GM19193 (cell line): Measurements from ENCODE around the gene ACTN2.

Experiments used
- POLR2A ChIP-seq: IDR thresholded peaks from 4 replicates; pipeline ENCODE4 v1.6.1; 2011; ENCODE audit not compliant: insufficient read depth, insufficient read length; ENCODE audit errors: extremely low read depth

Gene ACTN2

DNA sequence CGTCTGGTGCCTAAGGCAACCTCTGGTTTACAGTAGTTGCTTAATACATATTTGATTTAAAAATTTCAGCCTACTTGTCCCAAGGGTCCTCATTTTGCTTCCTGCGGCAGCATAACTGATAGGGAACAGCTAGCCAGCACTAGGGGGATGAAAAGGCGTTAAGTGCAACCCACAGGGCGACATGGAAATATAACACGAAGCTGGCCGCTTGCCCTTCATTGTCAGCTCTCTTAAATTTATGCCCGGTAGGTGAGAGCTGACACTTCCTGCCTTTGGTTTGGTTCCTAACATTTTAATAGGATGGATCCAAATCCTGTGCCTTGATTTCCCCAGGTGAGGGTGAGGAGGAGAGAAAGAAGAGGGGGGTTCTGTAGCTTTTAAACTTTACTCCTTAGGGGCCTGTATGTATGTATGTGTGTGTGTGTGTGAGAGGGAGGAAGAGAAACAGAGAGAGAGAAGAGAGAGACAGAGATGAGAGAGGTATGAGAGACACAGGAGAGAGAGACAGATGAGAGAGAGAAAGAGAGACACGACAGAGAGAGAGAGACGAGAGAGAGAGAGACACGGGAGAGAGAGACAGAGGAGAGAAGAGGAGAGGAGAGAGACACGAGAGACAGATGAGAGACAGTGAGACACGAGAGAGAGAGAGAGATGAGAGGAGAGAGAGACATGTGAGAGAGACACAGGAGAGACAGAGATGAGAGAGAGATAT lies 938 bp upstream of the ACTN2 start:
- no peak for TF ChIP-seq POLR2A

DNA sequence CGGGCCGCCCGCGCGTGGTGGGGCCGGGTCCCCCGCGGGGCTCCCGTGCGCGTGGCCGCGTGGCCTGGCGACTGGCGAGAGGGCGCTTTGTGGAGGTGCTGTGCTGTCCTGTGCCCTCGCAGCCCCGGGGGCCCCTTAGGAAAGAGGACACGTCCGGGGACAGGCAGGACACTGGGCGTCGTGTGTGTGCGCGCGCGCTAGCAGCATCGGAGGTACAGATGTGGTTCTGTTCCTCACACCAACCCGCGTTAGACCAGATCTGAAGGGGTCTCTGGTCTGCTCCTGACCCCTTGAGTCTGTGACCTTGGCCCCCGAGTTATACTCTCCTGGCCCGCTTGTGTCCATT lies 489 bp downstream of the ACTN2 start:
- no peak for TF ChIP-seq POLR2A

DNA sequence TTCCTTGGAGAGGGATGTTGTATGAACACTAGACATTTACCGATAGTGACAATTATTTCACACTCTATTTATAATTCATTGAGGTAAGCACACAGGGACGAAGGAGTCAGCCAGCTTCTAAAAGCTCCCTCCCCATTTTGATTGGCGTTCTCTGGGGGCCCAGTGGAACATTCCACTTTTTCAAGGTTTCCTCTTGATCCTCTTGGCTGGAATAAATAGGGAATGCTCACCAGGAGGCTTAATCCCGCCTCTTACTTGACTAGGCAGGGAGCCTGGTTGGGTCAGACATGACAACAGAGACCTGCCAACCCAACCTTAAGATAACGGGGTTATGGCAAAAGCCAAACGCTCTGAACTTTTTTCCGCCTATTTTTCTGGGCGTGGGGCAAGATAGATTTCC lies 974 bp downstream of the ACTN2 start:
- no peak for TF ChIP-seq POLR2A

DNA sequence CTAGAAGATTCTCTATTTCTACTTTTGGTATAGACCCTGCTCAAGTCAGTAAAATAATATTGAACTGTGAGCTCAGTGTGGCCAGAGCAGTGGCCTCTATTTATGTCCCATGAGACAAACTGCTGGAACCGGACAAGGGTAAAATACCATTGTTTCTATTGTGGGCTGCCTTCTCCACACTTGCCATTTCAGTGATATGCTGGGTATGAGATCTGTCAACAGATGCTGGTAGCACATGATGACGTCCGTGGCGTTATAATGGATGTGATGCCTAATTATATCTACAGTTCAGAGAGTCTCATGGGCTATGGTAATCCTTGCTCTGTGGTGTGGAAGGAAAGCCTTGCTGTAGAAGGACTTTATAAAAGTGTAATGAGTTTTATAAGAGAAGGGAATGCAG lies 2.4 kb downstream of the ACTN2 start:
- TF ChIP-seq POLR2A, result no peak

DNA sequence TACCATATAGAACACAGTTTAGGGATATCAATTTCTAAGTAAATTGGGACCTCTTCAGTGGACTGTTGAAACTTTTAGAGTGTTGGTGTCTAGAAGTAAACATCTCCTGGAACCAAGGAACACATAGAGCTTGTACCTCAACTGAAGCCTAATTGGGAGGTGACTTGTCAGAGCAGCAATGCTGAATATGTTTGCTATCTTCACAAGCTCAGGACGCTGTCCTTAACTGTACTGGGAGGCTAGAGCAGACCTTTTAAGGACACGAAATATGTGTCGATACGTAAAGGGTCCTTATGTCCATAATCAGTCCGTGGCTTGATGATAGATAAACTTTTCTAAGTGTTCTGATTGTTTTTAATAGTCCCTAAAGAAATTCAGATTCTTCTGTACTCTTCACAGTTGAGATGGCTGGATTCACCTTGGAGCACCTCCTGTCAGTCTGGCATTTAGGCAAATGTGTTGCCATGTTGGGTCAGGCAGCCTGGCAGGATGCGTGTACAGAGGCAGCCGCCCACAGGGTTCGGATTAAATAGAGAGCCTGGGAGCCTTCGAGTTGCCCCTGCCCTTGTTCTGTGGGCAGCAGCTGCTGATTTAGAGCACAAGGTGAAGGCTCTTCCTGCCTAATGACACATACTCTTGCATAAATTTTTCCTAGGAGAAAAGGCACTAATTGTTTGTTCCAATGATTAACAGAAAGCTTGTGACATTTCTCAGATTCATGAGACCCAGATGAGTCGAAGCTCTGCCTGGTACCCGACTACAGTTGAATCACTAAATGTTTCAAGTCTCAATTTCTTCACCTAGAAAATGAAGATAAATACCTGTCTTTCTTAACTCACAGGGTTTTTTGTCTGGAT lies 3.6 kb downstream of the ACTN2 start:
- no peak for TF ChIP-seq POLR2A

DNA sequence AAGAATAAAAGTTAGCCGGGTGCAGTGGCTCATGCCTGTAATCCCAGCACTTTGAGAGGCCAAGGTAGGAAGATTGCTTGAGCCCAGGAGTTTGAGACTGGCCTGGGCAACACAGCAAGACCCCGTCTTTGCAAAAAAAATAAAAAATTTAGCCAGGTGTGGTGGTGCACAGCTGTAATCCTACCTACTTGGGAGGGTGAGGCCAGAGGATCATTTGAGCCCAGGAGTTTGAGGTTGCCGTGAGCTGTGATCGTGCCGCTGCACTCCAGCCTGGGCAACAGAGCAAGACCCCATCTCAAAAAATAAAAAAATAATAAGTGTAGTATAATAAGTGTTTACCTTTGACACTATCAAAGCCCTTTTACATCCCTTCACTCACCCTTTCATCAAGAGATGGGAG lies 5.0 kb downstream of the ACTN2 start:
- TF ChIP-seq POLR2A, result no peak

DNA sequence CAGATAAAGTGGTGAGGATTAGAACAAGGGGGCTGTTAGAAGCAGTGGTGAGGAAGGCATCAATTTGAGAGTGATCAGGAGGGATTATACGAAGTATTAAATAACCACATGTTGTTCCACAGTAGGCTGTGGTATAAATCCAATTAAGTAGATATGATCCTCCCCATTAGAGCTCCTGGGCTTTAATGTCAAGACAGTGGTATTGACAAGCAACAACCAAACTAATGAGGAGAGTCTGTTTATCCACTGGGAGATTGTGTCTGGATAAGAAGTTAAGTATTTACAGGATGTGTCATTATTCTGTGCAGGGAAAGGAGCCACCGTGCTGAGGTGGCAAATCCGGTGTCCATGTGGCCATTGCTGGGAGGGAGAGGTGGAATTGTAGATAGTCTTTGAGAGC lies 5.8 kb downstream of the ACTN2 start:
- TF ChIP-seq POLR2A, result no peak

DNA sequence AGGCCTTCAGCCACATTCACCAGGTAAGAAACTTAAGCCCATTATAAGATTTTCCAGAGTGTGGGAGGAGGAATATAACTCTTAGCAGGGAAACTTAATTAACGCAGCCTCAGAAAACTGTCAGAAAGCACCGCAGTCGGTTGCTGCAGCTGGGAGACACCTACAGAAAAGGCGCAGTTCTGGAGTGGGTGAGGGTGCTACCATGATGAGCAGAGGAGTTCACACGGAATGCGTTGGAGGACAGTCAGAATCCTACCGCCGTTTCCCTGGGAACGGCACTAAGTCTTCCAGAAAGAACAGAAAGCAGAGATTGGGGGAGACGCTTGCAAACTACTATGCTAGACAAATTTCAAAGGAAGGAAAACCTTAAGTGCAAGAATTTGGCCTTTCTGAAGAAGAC lies 6.4 kb downstream of the ACTN2 start:
- TF ChIP-seq POLR2A, result no peak

DNA sequence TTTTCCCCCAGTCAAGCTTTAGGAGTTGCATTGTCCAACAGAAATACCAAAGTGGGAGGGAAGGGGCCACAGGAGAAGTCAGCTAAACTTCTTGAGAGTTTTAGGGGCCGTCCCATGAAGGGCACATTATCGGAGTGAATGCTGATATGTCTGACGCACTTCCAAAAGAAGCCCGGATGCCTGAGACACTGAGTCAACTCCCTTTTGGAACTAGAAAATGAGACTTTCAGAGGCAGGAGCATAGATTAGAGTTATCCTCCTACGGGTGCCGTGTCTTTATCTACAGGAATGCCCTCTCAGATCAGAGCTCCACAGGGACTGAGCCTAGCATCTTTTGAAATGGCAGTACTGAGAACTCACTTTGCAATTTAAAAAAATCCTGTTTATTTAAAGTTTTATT lies 13.1 kb downstream of the ACTN2 start:
- no peak for TF ChIP-seq POLR2A

DNA sequence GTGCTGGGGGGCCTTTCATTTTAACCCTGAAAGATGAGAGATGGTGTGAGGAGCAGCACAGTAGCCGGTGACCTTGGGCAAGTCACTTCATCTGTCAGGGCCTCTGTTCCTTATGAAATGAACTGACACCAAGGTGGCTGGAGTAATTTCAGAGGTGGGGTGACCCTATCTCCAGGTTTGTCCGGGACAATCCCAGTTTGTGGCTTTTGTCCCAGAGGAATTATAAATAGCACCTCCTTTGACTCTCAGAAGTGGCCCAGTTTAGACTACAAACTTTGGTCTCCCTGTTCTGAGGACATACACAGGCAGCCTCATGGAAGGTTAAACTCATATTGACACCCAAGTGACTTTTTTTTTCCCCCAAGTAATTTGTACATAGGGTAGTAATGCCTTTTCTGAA lies 14.6 kb downstream of the ACTN2 start:
- no peak for TF ChIP-seq POLR2A

DNA sequence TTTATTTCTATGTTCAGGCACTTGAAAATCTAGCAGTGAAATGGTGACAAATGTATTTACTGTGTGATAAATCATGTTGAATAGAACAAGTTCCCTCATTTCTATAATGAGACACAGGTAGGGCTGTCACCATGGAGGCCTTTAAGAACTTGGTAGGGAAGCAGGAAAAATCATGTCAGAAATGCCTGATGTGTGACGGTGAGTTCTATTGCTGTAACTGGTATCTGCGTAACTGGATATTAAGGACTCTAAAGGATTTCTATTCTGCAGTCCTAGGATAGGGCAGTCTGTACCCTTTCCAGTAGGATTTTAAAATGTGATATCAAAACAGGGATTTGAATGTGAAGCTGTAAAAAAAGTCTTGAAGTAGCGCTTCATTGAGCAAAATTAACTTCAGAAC lies 15.5 kb downstream of the ACTN2 start:
- no peak for TF ChIP-seq POLR2A

DNA sequence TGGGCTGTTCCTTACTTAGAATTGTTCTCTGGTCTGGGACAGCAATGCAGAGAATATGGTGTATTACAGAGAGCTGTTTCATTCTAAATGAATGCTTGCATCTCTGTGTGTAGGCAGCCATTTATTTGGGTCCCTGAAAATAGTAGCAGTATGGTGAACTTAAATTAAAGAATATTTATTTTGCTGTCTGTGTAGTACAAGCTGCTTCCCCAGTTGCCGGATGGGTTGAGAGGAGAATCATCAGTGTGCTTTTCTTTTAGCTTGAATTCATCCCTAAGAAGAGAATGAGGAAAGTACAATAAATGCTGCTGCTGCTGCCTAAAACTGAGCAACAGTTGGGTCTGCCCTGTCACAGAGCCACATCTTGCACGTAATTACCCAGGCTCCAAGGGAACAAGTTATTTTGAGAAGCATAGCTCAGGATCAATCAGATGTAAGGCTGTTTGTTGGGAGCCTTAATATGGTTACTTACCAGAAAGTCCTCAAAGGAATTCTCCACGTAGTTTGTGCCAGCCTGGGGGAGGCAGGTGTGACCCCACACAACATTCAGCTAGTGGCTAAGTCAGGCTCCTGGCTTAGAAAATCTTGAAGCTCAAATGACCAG lies 16.6 kb downstream of the ACTN2 start:
- no peak for TF ChIP-seq POLR2A

DNA sequence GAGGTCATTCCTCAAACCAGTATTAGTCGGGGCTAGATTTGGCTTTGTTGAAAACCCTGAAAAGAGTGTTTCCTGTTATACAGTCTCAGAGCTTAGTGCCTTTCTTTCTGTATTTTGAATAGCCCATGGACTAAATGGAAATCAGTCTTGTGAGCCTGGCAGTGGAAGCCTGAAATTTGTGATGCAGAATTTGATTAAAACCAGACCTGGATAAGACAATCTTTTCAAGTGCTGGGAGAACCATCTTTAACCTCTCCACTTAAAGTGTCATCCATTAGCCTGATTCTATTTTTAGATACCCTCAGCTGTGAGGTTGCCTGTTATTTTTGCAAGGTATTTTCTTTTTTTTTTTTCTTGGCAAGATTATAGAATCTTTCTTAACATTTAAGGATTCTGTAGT lies 19.5 kb downstream of the ACTN2 start:
- TF ChIP-seq POLR2A, result no peak

DNA sequence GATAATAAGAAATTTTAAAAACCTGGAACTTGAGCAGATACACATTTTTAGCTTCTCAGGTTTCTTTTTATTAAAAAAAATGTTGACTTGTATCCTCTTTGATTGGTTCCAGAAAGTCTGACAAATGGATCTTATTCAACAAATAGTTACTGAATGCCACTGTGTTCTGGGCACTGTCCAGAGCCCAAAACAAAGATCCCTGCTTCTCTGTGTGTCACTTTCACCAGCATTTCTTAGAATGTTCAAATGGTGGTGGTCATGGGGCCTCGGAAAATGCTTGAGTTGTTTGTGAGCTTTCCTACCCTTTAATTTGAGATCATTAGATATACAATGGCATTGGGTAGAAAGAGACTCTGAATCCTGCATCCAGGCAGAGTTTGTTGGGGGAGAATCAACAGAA lies 19.9 kb downstream of the ACTN2 start:
- no peak for TF ChIP-seq POLR2A

DNA sequence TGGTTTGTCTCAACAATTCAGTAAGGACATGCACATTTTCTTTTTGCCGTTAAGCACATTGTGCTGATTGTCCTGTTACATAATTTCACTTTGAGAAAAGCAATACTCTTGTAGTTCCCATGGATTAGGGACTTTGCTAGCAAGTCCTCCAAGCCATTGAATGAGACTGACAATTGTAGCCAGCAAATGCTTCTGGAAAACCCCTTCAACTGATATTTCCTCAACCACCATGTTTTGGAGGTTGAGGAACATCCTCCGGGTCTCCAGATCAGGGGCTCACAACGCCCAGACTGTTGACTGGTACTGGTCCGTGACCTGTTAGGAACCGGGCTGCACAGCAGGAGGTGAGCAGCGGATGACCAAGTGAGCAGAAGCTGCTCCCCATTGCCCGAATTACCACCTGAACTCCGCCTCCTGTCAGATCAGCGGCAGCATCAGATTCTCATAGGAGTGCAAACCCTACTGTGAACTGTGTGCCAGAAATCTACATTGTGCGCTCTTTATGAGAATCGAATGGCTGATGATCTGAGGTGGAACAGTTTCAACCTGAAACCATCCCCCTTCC lies 24.1 kb downstream of the ACTN2 start:
- no peak for TF ChIP-seq POLR2A

DNA sequence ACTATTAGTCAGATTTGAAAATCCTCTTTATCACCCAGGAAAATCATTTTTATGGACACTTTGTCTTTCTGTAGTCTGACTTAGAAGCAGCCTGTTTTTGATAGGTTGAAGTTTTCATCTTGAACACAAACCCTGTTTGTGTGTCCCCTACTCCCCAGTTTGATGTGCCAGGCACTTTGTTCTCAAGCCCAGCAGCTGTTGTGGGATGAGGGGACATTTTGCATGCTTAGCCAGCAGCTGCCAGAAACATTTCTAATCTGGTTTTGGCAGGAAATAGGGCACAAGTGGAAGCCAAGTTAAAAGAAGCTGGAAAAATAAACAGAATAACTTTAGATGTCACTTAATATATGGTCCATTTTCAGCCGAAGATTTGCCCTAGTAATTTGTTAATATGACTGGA lies 29.9 kb downstream of the ACTN2 start:
- TF ChIP-seq POLR2A, result no peak
